ENCODE measurements around the gene LATS1.
"Not testable (repeated sequence)": the region's sequence is repeated elsewhere in the genome, so short reads cannot be mapped to it uniquely, and the experiment has no call there.

Gene LATS1

DNA sequence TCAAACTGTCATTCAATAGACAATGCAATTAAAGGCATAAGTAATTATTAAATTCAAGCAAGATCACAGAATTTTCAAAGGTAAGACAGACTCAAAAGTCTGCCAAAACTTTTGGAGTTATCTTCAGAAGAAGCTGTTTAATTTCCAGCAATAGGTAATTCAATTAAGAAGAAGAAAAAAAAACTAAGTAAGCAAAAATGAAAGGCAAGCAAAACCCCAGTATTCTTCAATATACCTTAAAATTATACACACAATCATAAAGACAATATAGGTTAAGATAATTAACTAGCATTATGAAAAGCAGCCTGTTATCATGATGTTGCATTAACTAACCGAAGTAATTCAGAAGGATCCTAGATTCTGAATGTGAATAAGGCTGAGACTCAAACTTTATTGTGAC lies 3.5 kb downstream of the LATS1 start:
- TF ChIP-seq POLR2A (IDR thresholded peaks at IDR 0.05; ENCODE audit: low read length) (no peak), GATA1 (IDR thresholded peaks at IDR 0.05; ENCODE audit: low read depth, low read length) (no peak)
- DNase-seq = no peak

DNA sequence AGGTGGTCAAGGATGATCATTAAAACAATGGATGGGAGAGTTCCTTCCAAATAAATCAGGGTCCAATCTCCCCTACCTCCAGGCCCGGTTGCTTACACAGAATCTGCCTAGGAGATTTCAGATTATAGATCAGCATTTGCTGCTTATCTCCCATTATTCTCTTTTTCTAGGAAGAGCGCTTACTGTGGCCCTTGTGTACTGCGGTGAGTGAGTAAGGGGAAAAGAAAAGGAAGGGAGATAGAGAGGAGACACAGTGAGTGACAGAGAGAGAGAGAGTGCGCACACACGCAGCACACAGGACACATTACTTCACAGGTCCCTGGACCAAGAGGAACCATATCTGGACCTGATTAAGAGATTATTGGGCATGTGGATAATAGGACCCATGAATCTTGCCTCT lies 6.2 kb downstream of the LATS1 start:
- no peak for TF ChIP-seq POLR2A (IDR thresholded peaks at IDR 0.05; ENCODE audit: low read length)
- TF ChIP-seq GATA1 (IDR thresholded peaks at IDR 0.05; ENCODE audit: low read depth, low read length) = no peak
- DNase-seq = no peak

DNA sequence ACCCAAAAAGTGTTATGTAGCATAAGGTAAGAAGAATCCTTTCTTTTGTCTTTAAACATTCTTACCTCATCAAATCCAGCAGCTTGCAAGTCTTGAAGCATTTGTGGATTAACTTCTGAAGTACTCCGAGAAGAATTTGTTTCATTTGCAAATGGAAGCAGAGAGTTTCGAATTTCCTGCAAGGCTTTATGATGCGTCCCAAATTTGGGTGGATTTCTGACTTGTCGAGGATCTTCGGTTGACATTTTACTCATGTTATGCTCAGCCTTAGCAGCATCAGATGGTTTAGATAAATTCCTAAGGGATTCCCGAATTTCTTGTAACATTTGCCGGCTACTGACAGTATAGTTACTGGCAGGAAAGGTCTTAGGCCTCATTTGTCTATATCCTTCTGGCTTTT lies 16.2 kb downstream of the LATS1 start:
- no peak for DNase-seq
- no peak for TF ChIP-seq GATA1 (IDR thresholded peaks at IDR 0.05; ENCODE audit: low read depth, low read length)
- TF ChIP-seq POLR2A (IDR thresholded peaks at IDR 0.05; ENCODE audit: low read length) = no peak

DNA sequence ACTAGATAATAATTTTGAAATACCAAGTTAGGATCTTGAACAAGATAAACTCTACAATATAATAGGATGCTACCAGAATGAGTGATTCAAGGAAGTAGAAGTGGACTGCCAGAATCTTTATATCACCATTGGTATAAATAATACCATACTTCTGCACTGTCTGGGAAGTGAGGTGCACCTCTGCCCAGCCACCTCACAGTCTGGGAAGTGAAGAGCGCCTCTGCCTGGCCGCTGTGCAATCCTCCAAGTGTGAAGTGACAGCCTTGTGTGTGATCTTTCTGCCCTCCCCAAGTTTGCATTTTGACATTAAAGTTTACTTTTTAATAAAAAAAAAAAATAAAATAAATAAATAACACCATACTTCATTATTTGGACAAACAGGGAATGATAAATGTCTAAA lies 18.8 kb downstream of the LATS1 start:
- TF ChIP-seq POLR2A (IDR thresholded peaks at IDR 0.05; ENCODE audit: low read length) = no peak
- no peak for TF ChIP-seq GATA1 (IDR thresholded peaks at IDR 0.05; ENCODE audit: low read depth, low read length)

DNA sequence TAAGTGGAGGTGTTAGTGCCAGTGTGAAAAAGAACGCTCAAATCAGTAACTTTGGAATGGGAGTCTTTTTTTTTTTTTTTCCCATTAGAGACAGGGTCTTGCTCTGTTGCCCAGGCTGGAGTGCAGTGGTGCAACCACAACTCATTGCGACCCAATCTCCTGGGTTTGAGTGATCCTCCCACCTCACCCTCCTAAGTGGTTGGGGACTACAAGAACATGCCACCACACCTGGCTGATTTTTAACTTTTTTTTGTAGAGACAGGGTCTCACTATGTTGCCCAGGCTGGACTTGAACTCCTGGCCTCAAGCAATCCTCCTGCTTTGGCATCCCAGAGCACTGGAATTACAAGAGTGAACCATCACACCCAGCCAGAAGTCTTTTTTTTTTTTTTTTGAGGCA lies 19.7 kb downstream of the LATS1 start:
- TF ChIP-seq GATA1 (IDR thresholded peaks at IDR 0.05; ENCODE audit: low read depth, low read length) = no peak
- no peak for TF ChIP-seq POLR2A (IDR thresholded peaks at IDR 0.05; ENCODE audit: low read length)
- DNase-seq = no peak

More for the DNA sequence above, 18.8 kb downstream of the LATS1 start:
- peak; percentile 46 to 51 for DNase-seq

DNA sequence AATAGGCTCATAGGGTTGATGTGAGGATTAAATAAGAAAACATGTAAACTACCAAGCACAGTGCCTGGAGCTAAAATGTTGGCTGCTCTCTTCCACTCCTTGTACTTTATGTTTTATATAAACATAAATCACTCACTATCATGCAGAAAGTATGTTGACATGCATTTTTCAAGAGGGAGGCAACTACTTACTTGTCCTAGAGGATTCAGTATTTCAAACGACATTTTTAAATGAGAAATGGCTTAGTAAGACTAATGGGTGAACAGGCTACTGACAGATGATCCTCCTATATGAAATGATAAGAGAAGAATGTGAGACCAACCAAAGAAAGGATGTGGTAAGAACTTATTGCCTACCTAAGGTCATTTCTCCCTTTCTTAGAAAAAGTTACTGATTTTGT lies 21.0 kb downstream of the LATS1 start:
- no peak for DNase-seq
- TF ChIP-seq GATA1 (IDR thresholded peaks at IDR 0.05; ENCODE audit: low read depth, low read length) (no peak), POLR2A (IDR thresholded peaks at IDR 0.05; ENCODE audit: low read length) (no peak)

DNA sequence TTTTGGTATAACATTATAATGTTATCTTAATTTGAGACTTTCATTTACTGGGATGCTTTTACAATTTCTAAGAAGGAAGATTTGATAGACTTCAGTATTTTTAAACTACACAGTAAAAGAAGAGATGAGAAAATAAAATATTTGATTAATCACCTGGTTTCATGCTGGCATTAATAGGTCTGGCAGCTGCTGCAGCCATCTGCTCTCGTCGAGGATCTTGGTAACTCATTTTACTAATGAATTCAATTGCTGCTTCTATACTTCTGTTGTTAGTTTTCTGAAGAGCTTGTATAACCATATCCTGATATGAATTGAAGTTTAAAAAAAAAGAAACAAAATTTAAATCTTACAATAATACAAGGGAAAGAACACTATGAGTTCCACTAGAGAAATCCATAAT lies 23.0 kb downstream of the LATS1 start:
- no peak for DNase-seq
- TF ChIP-seq POLR2A (IDR thresholded peaks at IDR 0.05; ENCODE audit: low read length) = no peak
- no peak for TF ChIP-seq GATA1 (IDR thresholded peaks at IDR 0.05; ENCODE audit: low read depth, low read length)

DNA sequence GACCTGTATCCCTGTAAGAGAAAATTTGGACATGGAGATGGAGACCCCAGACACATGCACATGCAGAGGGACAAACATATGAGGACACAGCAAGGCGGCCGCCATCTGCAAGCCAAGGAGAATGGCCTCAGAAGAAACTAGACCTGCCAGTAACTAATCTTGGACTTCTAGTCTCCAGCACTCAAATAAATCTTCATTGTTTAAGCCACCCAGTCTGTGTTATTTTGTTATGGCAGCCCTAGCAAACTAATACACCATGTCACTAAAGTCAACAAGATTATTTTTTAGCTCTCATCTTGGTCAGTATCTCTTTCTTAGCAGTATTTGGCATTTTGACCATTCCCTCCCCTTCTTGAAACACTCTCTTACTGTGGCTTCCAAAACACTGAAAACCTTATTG lies 26.7 kb downstream of the LATS1 start:
- no peak for DNase-seq
- no peak for TF ChIP-seq POLR2A (IDR thresholded peaks at IDR 0.05; ENCODE audit: low read length)
- no peak for TF ChIP-seq GATA1 (IDR thresholded peaks at IDR 0.05; ENCODE audit: low read depth, low read length)

DNA sequence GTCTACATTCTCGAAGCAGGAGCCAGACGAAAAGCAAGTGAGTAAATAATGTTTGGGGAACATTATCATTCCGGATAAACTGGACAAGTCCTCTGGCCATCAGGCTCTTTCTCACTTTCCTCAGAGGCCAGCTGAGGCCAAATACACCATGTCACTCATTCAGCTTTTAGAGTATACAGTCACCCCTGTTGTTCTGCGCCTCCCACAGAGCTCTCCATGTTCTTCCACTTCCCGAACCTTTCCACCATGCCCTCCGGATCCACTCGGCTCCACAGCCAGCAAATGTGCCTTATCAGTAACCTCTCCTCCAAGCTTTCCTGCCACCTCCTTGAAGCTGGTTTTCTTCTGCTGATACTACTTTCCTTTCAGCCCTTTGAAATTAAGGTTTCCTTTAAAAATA lies 31.7 kb downstream of the LATS1 start:
- TF ChIP-seq GATA1 (IDR thresholded peaks at IDR 0.05; ENCODE audit: low read depth, low read length) (no peak), POLR2A (IDR thresholded peaks at IDR 0.05; ENCODE audit: low read length) (no peak)
- no peak for DNase-seq

DNA sequence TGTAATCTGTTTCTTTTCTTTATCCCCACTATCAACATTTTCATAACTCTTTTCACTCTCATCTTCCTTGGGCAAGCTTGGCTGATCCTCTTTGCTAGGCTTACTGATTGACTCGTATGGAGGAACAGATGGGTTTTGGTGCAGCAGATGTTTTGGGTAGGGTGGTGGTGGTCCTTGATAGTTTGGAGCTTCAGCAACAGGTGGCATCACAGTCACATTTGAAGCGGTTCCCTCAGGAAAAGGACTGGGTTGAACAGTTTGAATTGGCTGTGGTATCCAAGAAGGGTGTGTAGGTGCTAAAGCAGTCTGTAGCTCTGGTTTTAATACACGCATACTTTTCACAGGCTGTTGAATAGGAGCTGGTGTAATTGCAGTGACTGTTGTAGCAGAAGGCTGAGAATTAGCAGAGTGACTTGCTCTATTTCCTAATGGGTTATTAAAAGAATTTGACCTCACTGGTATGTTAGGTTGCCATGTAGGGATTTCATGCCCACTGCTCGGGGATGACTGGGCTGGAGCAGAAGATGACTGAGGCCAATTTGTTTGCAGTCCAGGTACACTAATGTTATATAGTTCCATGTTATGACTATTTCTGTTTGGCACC lies 34.5 kb downstream of the LATS1 start:
- no peak for DNase-seq
- no peak for TF ChIP-seq POLR2A (IDR thresholded peaks at IDR 0.05; ENCODE audit: low read length)
- TF ChIP-seq GATA1 (IDR thresholded peaks at IDR 0.05; ENCODE audit: low read depth, low read length) = no peak

DNA sequence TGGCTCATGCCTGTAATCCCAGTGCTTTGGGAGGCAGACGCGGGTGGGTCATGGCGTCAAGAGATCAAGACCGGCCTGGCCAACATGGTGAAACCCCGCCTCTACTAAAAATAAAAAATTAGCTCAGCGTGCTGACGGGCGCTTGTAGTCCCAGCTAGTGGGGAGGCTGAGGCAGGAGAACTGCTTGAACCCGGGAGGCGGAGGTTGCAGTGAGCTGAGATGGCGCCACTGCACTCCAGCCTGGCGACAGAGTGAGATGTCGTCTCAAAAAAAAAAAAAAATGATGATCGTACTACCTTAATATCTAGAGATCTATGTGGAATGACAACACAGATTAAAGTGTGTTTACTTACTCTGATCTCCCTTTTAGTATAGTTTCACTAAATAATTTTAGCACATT lies 36.1 kb downstream of the LATS1 start:
- not testable (repeated sequence) for DNase-seq

DNA sequence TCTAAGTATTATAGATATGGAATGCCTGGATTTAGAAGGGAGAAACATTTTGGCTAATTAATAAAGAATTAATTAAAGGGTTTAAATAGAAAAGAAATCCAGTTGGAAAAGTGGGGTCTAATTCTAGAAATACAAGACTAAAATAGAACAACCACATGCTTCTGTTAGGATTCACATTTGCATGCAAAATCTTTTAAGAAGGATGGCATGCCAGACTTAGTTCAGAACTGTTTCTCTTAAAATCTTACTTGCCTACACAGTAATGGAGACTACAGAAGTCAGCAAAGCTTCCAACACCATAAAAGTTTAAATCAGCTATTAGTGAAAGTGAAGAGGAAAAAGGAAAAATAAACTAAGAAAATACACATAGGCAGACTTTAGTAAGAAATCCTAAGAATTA lies 36.7 kb downstream of the LATS1 start:
- TF ChIP-seq GATA1 (IDR thresholded peaks at IDR 0.05; ENCODE audit: low read depth, low read length) (no peak), POLR2A (IDR thresholded peaks at IDR 0.05; ENCODE audit: low read length) (no peak)
- DNase-seq = no peak

DNA sequence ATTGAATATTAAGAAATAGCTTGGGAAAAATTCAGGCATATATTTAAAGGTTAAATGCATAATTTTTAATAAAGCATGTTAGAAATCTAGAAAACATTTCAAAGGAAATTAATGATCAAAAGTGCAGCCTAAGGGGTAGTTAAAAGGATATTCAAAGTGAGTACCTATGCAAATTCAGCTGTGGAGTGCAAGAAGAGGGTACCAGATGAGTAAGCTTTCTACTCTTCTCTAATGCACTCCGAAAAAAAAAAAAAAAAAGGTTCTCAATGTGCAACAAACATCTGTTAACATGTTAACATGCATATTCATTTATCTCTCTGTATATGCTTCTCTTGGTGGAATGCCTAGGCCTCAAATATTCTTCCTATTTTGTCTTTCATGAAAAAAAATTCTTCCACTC lies 37.4 kb downstream of the LATS1 start:
- no peak for DNase-seq
- no peak for TF ChIP-seq GATA1 (IDR thresholded peaks at IDR 0.05; ENCODE audit: low read depth, low read length)
- no peak for TF ChIP-seq POLR2A (IDR thresholded peaks at IDR 0.05; ENCODE audit: low read length)

DNA sequence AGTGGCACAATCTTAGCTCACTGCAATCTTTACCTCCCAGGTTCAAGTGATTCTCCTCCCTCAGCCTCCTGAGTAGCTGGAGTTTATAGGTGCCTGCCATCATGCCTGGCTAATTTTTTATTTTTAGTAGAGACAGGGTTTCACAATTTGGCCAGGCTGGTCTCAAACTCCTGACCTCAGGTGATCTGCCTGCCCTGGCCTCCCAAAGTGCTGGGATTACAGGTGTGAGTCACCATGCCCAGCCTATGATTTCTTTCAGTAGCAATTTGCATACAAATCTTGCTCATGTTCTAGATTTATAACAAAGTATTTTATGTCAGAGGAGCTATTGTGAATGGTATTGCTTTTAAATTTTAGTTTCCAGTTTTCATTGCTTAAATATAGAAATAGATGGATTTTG lies 45.6 kb downstream of the LATS1 start:
- DNase-seq = not testable (repeated sequence)

DNA sequence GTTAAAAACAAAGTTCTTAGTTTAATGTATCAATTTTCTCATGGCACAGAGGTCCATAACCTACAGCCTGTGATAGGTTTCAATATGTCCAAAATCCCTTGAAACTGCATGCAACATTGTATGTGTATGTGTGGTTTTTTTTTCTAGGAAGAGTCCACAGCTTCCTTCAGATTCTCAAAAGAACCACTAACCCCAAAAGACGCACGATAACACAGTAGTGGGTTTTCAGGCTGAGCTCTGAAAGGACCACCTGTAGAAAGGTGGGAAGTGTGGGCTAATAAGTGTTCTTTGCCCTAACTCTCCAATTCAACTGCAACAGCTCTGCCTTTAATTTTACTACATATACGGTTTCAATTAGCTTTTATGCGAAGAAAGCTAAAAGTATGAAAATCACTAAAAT lies 57.9 kb downstream of the LATS1 start:
- no peak for DNase-seq
- TF ChIP-seq GATA1 (IDR thresholded peaks at IDR 0.05; ENCODE audit: low read depth, low read length) (no peak), POLR2A (IDR thresholded peaks at IDR 0.05; ENCODE audit: low read length) (no peak)

DNA sequence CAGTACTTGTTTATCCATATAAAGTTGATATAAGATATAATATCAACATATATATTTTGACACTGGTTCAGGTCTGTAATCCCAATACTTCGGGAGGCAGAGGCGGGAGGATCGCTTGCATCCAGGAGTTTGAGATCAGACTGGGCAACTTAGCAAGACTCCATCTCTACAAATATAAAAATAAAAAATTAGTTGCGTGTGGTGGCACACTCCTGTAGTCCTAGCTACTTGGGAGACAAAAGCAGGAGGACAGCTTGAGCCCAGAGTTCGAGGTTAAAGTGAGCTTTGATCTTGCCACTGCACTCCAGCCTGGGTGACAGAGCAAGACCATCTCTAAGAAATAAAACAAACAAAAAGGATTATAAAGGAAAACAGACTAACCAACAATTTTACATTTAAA lies 60.5 kb downstream of the LATS1 start:
- TF ChIP-seq GATA1 (IDR thresholded peaks at IDR 0.05; ENCODE audit: low read depth, low read length) (no peak), POLR2A (IDR thresholded peaks at IDR 0.05; ENCODE audit: low read length) (no peak)
- DNase-seq = no peak
